Muscle layer of colon (tissue), 2 donors: ENCODE results near the gene ITPR3.

Experiments
- H3K27ac ChIP-seq: one replicate; pipeline ENCODE4 v1.7.0; 2013; ENCODE audit warnings: low read depth, mild to moderate bottlenecking, low read length, moderate library complexity
- H3K27me3 ChIP-seq, 2 donors: one replicate each; pipeline ENCODE4 v1.7.0; 2013; ENCODE audit warnings: low read length in 2 of 2, mild to moderate bottlenecking in 2 of 2; ENCODE audit not compliant: insufficient read depth in 2 of 2, control insufficient read depth in 1 of 2
- H3K36me3 ChIP-seq: one replicate; pipeline ENCODE4 v1.7.0; 2013; ENCODE audit warnings: mild to moderate bottlenecking, low read length; ENCODE audit not compliant: insufficient read depth
- H3K4me1 ChIP-seq: one replicate; pipeline ENCODE4 v1.7.0; 2013; ENCODE audit warnings: mild to moderate bottlenecking, low read length; ENCODE audit not compliant: insufficient read depth
- H3K4me3 ChIP-seq, 2 donors: one replicate each; pipeline ENCODE4 v1.7.0; 2013; ENCODE audit warnings: low read length in 2 of 2, low read depth in 1 of 2, mild to moderate bottlenecking in 1 of 2, moderate library complexity in 1 of 2
- H3K9ac ChIP-seq: one replicate; pipeline ENCODE4 v1.7.0; 2013; ENCODE audit warnings: low read length
- H3K9me3 ChIP-seq: one replicate; pipeline ENCODE4 v1.7.0; 2013; ENCODE audit warnings: mild to moderate bottlenecking, low read length
- donor health status: abdominal sarcoma.
- donor health status: Adenocarcinoma of cecum.

ITPR3 gene

GRCh38 chr6:33631971-33632557, 10.9 kb downstream of the ITPR3 start:
- no peak overlapping the region for H3K4me3 ChIP-seq
- H3K4me1 ChIP-seq: peaks cover 11% of the 10 kb centered on the region
- H3K9ac ChIP-seq: no peak overlapping the region
- H3K27me3 ChIP-seq: peaks cover 7 to 23% of the 10 kb centered on the region in 2 donors
- H3K9me3 ChIP-seq: no peaks in the 10 kb centered on the region
- no peaks in the 10 kb centered on the region for H3K36me3 ChIP-seq
- H3K27ac ChIP-seq: no peak overlapping the region

GRCh38 chr6:33632558-33633039, 11.5 kb downstream of the ITPR3 start:
- no peak overlapping the region for H3K4me3 ChIP-seq
- no peak overlapping the region for H3K9ac ChIP-seq
- peaks cover 11% of the 10 kb centered on the region for H3K4me1 ChIP-seq
- H3K27ac ChIP-seq: no peak overlapping the region
- no peaks in the 10 kb centered on the region for H3K9me3 ChIP-seq
- peaks cover 7 to 23% of the 10 kb centered on the region in 2 donors for H3K27me3 ChIP-seq
- H3K36me3 ChIP-seq: no peaks in the 10 kb centered on the region

- Histone ChIP-seq H3K9ac (no peak overlapping the region), H3K9me3 (no peaks in the 10 kb centered on the region), H3K27me3 (peaks cover 7 to 23% of the 10 kb centered on the region in 2 donors), H3K4me3 (no peak overlapping the region), H3K36me3 (no peaks in the 10 kb centered on the region), H3K27ac (no peak overlapping the region), H3K4me1 (peaks cover 11% of the 10 kb centered on the region)
These were observed 12.0 kb downstream of the ITPR3 start for GRCh38 chr6:33633084-33633461.

GRCh38 chr6:33633462-33634158, 12.5 kb downstream of the ITPR3 start:
- Histone ChIP-seq H3K27ac (no peak overlapping the region), H3K4me3 (peak overlapping the region in 1 of 2 donors; percentile 35), H3K4me1 (peaks cover 11% of the 10 kb centered on the region), H3K9ac (no peak overlapping the region), H3K9me3 (no peaks in the 10 kb centered on the region), H3K36me3 (no peaks in the 10 kb centered on the region), H3K27me3 (peaks cover 7 to 23% of the 10 kb centered on the region in 2 donors)

- Histone ChIP-seq H3K4me1 (peaks cover 11% of the 10 kb centered on the region), H3K9ac (no peak overlapping the region), H3K36me3 (no peaks in the 10 kb centered on the region), H3K4me3 (peak overlapping the region in 1 of 2 donors; percentile 35), H3K27ac (no peak overlapping the region), H3K27me3 (peaks cover 7 to 23% of the 10 kb centered on the region in 2 donors), H3K9me3 (no peaks in the 10 kb centered on the region)
These were observed 13.1 kb downstream of the ITPR3 start for GRCh38 chr6:33634161-33634727.

GRCh38 chr6:33634946-33635345, 13.8 kb downstream of the ITPR3 start:
- Histone ChIP-seq H3K27ac (no peak overlapping the region), H3K27me3 (peaks cover 7 to 23% of the 10 kb centered on the region in 2 donors), H3K4me1 (peaks cover 11% of the 10 kb centered on the region), H3K36me3 (no peaks in the 10 kb centered on the region), H3K4me3 (no peak overlapping the region), H3K9me3 (no peaks in the 10 kb centered on the region), H3K9ac (no peak overlapping the region)

GRCh38 chr6:33636655-33637054, 15.5 kb downstream of the ITPR3 start:
- H3K27ac ChIP-seq: no peak overlapping the region
- H3K4me1 ChIP-seq: peaks cover 11% of the 10 kb centered on the region
- H3K9ac ChIP-seq: no peak overlapping the region
- no peaks in the 10 kb centered on the region for H3K36me3 ChIP-seq
- H3K27me3 ChIP-seq: peaks cover 7 to 23% of the 10 kb centered on the region in 2 donors
- H3K4me3 ChIP-seq: no peak overlapping the region
- H3K9me3 ChIP-seq: no peaks in the 10 kb centered on the region

GRCh38 chr6:33638556-33638955, 17.4 kb downstream of the ITPR3 start:
- Histone ChIP-seq H3K4me1 (peaks cover 6% of the 10 kb centered on the region), H3K36me3 (no peaks in the 10 kb centered on the region), H3K9ac (no peak overlapping the region), H3K9me3 (no peaks in the 10 kb centered on the region), H3K27ac (no peak overlapping the region), H3K27me3 (peaks cover 7 to 13% of the 10 kb centered on the region in 2 donors), H3K4me3 (no peak overlapping the region)

- Histone ChIP-seq H3K36me3 (no peaks in the 10 kb centered on the region), H3K4me3 (no peak overlapping the region), H3K27me3 (peaks cover 0 to 11% of the 10 kb centered on the region in 2 donors), H3K4me1 (no peaks in the 10 kb centered on the region), H3K9ac (no peak overlapping the region), H3K9me3 (no peaks in the 10 kb centered on the region), H3K27ac (no peak overlapping the region)
These were observed 18.4 kb downstream of the ITPR3 start for GRCh38 chr6:33639559-33639958.

GRCh38 chr6:33640361-33640760, 19.2 kb downstream of the ITPR3 start:
- Histone ChIP-seq H3K4me1 (no peaks in the 10 kb centered on the region), H3K9me3 (no peaks in the 10 kb centered on the region), H3K27me3 (peaks cover 0 to 3% of the 10 kb centered on the region in 2 donors), H3K36me3 (no peaks in the 10 kb centered on the region), H3K9ac (no peak overlapping the region), H3K4me3 (no peak overlapping the region), H3K27ac (no peak overlapping the region)

- no peak overlapping the region for H3K27ac ChIP-seq
- no peaks in the 10 kb centered on the region for H3K27me3 ChIP-seq
- no peak overlapping the region for H3K9ac ChIP-seq
- H3K9me3 ChIP-seq: no peaks in the 10 kb centered on the region
- no peak overlapping the region for H3K4me3 ChIP-seq
- no peaks in the 10 kb centered on the region for H3K36me3 ChIP-seq
- H3K4me1 ChIP-seq: no peaks in the 10 kb centered on the region
These were observed 20.0 kb downstream of the ITPR3 start for GRCh38 chr6:33641144-33641543.
